Activated T-helper 17 cell treated with anti-CD3 and anti-CD28 coated beads, Interleukin-2, amount 50 U/mL, for 72 hours (primary cell): Measurements from ENCODE around the gene RETREG1. TPM values are rescaled to one million over a fixed set of nuclear protein-coding genes. Genes with fewer than 3 reads are reported as not detected.
A peak's percentile ranks its signal among the peaks of the same experiment; 100 is the strongest.
"Not testable (repeated sequence)": the region's sequence is repeated elsewhere in the genome, so short reads cannot be mapped to it uniquely, and the experiment has no call there.

ENCODE experiments used
- ATAC-seq: fragments of 150-1000 bp; cut with Tn5 transposase; replicated peaks from 2 replicates; pipeline ENCODE4 v1.10.0; 2021; ENCODE audit warnings: mild to moderate bottlenecking, moderate library complexity
- H3K27ac Mint-ChIP-seq: one replicate; pipeline ENCODE4 v1.8.0; 2022; ENCODE audit warnings: mixed read lengths
- H3K27me3 Mint-ChIP-seq: one replicate; pipeline ENCODE4 v1.8.0; 2022; ENCODE audit warnings: mixed read lengths
- H3K36me3 Mint-ChIP-seq: one replicate; pipeline ENCODE4 v1.8.0; 2022; ENCODE audit warnings: low read depth, mild to moderate bottlenecking, mixed read lengths
- H3K4me1 Mint-ChIP-seq: one replicate; pipeline ENCODE4 v1.8.0; 2022; ENCODE audit warnings: mixed read lengths
- H3K4me3 Mint-ChIP-seq: one replicate; pipeline ENCODE4 v1.8.0; 2022; ENCODE audit warnings: mild to moderate bottlenecking, mixed read lengths
- H3K9me3 Mint-ChIP-seq: one replicate; pipeline ENCODE4 v1.8.0; 2022; ENCODE audit warnings: mixed read lengths
- total RNA-seq, 2 donors: library from RNA; stranded (reverse); gene quantifications; one replicate each; pipeline ENCODE4 v1.2.3, GENCODE V29; 2022

The RETREG1 gene
- total RNA-seq = 10 to 100 TPM in 1 of 2 donors, 1 to 10 TPM in 1; 8.4 to 13.5 TPM

DNA sequence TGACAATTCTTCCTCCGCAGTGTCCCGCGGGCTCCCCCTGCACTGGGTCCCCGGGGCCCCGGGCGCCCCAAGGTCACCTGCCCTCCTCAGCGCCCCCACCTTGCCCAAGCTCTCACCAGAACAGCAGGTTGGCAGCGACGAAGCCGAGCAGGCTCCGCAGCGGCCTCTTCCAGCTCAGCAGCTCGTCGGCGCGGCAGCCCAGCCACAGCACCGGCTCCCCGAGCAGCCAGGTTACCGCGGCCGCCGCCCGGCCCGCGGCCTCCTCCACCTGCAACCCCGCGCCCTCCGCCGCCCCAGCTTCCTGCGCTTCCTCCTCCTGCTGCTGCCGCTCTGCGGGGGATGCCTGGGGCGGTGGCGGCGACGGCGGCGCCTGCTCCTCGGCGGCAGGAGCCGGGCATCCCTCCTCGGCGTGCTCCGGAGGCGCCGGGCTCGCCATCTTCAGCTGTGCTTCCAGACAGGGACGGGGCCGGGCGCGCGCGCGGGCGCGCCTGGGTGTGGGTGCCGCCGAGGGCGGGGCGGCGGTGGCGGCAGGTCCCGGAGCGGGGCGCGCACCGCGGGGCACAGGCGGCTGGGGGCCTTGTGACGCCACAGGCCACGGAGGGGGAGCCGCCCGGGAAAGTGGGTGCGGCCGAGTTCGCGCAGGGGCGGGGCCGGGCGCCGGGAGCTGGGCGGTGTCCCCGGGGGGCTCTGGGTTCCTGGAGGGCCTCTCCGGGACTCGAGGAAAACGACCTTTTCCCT, at the start of gene RETREG1:
RETREG1 (minus strand) TSS at position 462 of the 738 bp plus-strand sequence; CDS start at position 436, 26 bp downstream.
- Mint-ChIP-seq H3K4me1 (peaks cover 24% of the 10 kb centered on the region), H3K4me3 (no peak within 1 kb of the TSS), H3K36me3 (peaks cover 13% of the 10 kb centered on the region), H3K9me3 (no peaks in the 10 kb centered on the region), H3K27me3 (no peaks in the 10 kb centered on the region), H3K27ac (peak within 1 kb of the TSS; percentile 95)
- peak; percentile 87 for ATAC-seq

DNA sequence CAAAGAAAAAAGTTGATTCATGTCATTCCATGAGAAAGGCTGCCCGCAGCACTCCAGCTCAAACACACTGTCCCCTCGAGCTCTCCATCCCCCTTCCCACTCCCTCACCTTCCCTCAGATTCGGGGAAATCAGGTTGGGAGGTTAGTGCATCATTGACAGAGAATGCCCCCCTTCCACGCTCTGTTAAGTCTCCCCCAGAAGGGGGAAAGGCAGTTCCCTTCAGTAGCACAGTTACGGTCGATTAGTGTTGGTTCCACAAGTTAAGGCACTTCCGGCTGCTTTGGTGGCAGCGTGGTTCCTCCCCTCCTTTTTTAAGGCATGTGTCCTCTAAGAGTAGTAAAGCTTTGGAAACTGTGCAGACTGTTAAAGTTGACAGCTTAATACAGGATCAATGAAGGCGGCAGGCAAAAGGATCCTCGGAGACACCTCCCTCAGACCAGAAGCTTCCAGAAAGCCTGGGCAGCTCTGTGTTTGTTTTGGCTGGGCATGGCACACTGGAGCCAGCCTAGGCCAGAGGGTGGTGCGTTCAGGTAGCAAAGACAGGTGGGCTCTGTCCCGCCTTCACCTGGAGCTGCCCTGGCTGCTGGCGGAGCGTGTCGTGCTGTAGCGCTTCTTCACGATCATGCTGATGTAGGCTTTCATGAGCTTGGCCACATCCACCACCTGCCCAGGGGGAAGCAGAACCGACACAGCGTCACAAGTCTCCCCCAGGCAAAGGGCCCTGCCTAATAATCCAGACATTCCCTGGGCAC, 49.5 kb upstream of the RETREG1 start:
- no peak overlapping the region for H3K27ac Mint-ChIP-seq
- H3K9me3 Mint-ChIP-seq = no peaks in the 10 kb centered on the region
- H3K4me3 Mint-ChIP-seq = no peak overlapping the region
- no peak for ATAC-seq
- H3K4me1 Mint-ChIP-seq = no peaks in the 10 kb centered on the region
- no peaks in the 10 kb centered on the region for H3K36me3 Mint-ChIP-seq
- H3K27me3 Mint-ChIP-seq = peaks cover 8% of the 10 kb centered on the region

DNA sequence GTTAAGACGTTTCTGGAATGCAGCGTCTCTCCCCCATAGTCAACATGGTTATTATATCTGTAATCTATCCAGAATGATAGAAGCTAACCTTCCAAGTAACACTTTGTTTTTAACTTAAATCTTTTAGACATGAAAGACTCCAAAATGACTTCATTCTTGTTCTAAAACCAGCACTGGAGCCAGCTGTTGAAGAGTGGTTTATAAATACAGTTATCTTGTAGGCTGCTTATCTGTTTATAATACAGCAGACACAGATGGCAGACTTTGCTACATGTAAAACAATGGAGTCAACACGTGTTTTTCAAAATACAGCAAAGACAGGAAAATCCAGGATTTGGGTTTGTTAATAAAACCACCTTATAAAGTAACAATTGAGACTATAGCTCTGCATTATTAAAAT, 48.8 kb upstream of the RETREG1 start:
- Mint-ChIP-seq H3K4me1 (no peaks in the 10 kb centered on the region), H3K4me3 (no peak overlapping the region), H3K9me3 (no peaks in the 10 kb centered on the region), H3K27ac (no peak overlapping the region), H3K36me3 (no peaks in the 10 kb centered on the region), H3K27me3 (peaks cover 5% of the 10 kb centered on the region)
- ATAC-seq = no peak

- ATAC-seq = no peak
- no peaks in the 10 kb centered on the region for H3K36me3 Mint-ChIP-seq
- no peak overlapping the region for H3K27ac Mint-ChIP-seq
- H3K27me3 Mint-ChIP-seq = peaks cover 5% of the 10 kb centered on the region
- no peak overlapping the region for H3K4me3 Mint-ChIP-seq
- no peaks in the 10 kb centered on the region for H3K4me1 Mint-ChIP-seq
- H3K9me3 Mint-ChIP-seq = no peaks in the 10 kb centered on the region
These were observed 47.6 kb upstream of the RETREG1 start for GRCh38 chr5:16664368-16664767.

GRCh38 chr5:16663840-16664239, 47.0 kb upstream of the RETREG1 start:
- H3K27ac Mint-ChIP-seq = no peak overlapping the region
- no peaks in the 10 kb centered on the region for H3K4me1 Mint-ChIP-seq
- no peaks in the 10 kb centered on the region for H3K9me3 Mint-ChIP-seq
- no peaks in the 10 kb centered on the region for H3K36me3 Mint-ChIP-seq
- no peak overlapping the region for H3K4me3 Mint-ChIP-seq
- no peak for ATAC-seq
- H3K27me3 Mint-ChIP-seq = peaks cover 4% of the 10 kb centered on the region

DNA sequence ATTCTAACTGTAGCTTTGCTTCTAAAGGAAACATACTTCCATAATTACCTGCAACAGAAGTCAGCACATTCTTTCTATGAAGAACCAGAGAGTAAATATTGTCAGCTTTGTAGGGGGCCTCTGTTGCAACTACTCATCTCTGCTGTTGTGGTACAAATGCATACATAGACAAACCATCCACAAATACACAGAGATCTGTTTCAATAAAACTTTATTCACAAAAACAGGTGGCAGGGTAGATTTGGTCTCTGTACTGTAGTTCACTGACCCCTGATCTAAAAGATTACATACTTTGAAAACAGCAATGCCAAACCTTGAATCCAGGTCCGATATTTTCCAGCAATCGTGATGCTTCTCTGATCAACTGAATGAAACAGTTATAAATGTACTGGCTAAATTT, 44.9 kb upstream of the RETREG1 start:
- ATAC-seq = no peak
- no peaks in the 10 kb centered on the region for H3K4me1 Mint-ChIP-seq
- peaks cover 3% of the 10 kb centered on the region for H3K27me3 Mint-ChIP-seq
- H3K4me3 Mint-ChIP-seq = no peak overlapping the region
- H3K27ac Mint-ChIP-seq = no peak overlapping the region
- H3K9me3 Mint-ChIP-seq = no peaks in the 10 kb centered on the region
- no peaks in the 10 kb centered on the region for H3K36me3 Mint-ChIP-seq

GRCh38 chr5:16660982-16661381, 44.2 kb upstream of the RETREG1 start:
- no peak overlapping the region for H3K4me3 Mint-ChIP-seq
- no peaks in the 10 kb centered on the region for H3K9me3 Mint-ChIP-seq

DNA sequence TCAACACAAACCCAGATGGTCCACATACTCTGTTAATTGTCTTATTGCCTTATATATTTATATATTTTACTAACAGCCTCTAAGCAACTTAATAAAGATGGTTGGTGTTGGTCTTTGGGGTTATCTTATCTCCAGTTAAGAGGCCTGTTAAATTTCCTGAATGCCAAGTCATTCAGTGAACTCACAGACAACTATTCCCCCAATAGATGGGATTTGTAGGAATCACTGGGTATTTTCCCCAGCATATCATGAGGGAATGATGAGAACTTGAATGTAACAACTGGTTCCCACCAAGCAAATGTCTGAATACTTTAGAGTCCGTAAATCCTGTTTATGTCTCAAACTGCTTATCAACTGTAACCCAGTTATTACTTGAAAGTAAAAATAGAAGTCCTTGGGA, 42.7 kb upstream of the RETREG1 start:
- H3K4me1 Mint-ChIP-seq = no peaks in the 10 kb centered on the region
- H3K9me3 Mint-ChIP-seq = no peaks in the 10 kb centered on the region
- H3K27me3 Mint-ChIP-seq = peaks cover 3% of the 10 kb centered on the region

More at GRCh38 chr5:16660982-16661381, 44.2 kb upstream of the RETREG1 start:
- H3K27me3 Mint-ChIP-seq = peaks cover 3% of the 10 kb centered on the region
- ATAC-seq = no peak
- no peaks in the 10 kb centered on the region for H3K36me3 Mint-ChIP-seq
- H3K4me1 Mint-ChIP-seq = no peaks in the 10 kb centered on the region
- H3K27ac Mint-ChIP-seq = no peak overlapping the region

DNA sequence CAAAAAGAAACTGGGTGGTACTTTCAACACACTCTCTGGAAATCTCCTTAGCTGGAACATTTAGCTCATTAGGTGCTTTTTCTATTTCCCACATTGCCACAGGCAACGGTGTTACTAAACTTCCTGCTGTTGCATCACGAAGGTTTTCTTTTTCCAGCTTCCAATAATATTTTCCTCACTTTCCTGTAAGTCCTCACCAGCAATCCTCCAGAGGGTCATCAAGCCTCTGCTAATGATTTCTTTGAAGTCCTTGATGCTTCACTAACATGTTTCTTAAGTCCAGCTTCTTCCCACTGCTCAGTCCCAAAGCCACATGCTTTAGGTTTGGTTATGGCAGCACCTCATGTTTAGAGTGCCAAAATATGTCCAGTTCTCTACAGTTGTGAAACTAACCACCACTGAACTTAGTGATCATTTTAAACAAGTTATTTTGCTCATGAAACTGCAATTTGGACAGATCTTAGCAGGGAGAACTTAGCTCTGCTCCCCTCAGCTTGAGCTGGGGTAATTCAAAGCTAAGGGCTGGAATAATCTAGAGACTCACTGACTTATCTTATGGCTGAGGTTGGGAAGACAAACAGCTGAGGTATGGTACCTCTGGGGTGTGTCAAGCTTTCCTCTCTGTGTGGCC, 39.9 kb upstream of the RETREG1 start:
- no peaks in the 10 kb centered on the region for H3K4me1 Mint-ChIP-seq
- no peak for ATAC-seq
- H3K27me3 Mint-ChIP-seq = peaks cover 3% of the 10 kb centered on the region
- no peak overlapping the region for H3K4me3 Mint-ChIP-seq
- H3K36me3 Mint-ChIP-seq = no peaks in the 10 kb centered on the region
- no peaks in the 10 kb centered on the region for H3K9me3 Mint-ChIP-seq
- H3K27ac Mint-ChIP-seq = no peak overlapping the region

More for the DNA sequence above, 42.7 kb upstream of the RETREG1 start:
- ATAC-seq = no peak
- Mint-ChIP-seq H3K27ac (no peak overlapping the region), H3K36me3 (no peaks in the 10 kb centered on the region), H3K4me3 (no peak overlapping the region)

DNA sequence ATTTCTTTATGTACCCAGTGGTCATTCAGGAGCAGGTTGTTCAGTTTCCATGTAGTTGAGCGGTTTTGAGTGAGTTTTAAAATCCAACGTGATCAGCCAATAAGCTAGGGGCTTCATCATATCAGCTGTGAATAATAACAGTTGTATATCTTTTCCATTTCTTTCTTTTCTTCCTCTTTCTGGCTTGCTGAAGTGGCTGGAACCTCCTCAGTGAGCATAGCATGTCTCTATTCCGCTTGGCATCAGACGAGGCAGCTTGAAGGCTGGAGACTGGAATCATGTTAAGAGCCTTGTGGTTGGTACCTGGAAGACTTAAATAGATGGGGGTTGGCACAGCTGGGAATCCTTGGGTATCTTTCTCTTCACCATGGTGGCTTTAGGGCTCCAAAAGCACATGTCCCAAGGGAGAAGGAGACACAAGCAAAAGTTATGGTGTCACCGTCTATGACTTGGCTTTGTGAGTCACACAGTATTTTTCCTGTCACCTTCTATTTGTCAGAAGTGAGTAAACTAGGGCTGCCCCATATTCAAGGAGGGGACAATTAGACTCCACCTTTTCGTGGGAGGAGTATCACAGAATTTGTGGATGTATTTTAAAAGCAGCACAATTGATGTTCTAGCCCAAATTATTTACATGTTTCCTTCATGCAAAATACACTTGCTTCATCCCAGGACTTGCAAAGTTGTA, 38.0 kb upstream of the RETREG1 start:
- no peak overlapping the region for H3K4me3 Mint-ChIP-seq
- H3K36me3 Mint-ChIP-seq = no peaks in the 10 kb centered on the region
- H3K27me3 Mint-ChIP-seq = peaks cover 3% of the 10 kb centered on the region
- H3K27ac Mint-ChIP-seq = no peak overlapping the region
- H3K9me3 Mint-ChIP-seq = no peaks in the 10 kb centered on the region
- ATAC-seq = peak; percentile 80
- no peaks in the 10 kb centered on the region for H3K4me1 Mint-ChIP-seq

DNA sequence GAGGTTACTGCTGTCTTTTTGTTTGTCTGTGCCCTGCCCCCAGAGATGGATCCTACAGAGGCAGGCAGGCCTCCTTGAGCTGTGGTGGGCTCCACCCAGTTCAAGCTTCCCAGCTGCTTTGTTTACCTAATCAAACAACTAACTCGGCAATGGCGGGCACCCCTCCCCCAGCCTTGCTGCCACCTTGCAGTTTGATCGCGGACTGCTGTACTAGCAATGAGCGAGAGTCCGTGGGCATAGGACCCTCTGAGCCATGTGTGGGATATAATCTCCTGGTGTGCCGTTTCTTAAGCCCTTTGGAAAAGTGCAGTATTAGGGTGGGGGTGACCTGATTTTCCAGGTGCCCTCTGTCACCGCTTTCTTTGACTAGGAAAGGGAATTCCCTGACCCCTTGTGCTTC, 31.9 kb upstream of the RETREG1 start:
- H3K27ac Mint-ChIP-seq, H3K27me3 Mint-ChIP-seq, H3K4me3 Mint-ChIP-seq, H3K4me1 Mint-ChIP-seq, H3K9me3 Mint-ChIP-seq, ATAC-seq, H3K36me3 Mint-ChIP-seq: not testable (repeated sequence)

GRCh38 chr5:16644301-16644889, 27.6 kb upstream of the RETREG1 start:
- Mint-ChIP-seq H3K4me1 (no peaks in the 10 kb centered on the region), H3K4me3 (no peak overlapping the region), H3K27ac (no peak overlapping the region), H3K27me3 (no peaks in the 10 kb centered on the region), H3K9me3 (peaks cover 3% of the 10 kb centered on the region), H3K36me3 (no peaks in the 10 kb centered on the region)
- no peak for ATAC-seq

GRCh38 chr5:16642867-16643266, 26.1 kb upstream of the RETREG1 start:
- ATAC-seq = no peak
- H3K27me3 Mint-ChIP-seq = no peaks in the 10 kb centered on the region
- no peaks in the 10 kb centered on the region for H3K36me3 Mint-ChIP-seq

GRCh38 chr5:16639206-16639605, 22.4 kb upstream of the RETREG1 start:
- H3K27ac Mint-ChIP-seq = no peak overlapping the region
- no peaks in the 10 kb centered on the region for H3K36me3 Mint-ChIP-seq
- H3K9me3 Mint-ChIP-seq = no peaks in the 10 kb centered on the region
- H3K4me3 Mint-ChIP-seq = no peak overlapping the region
- no peaks in the 10 kb centered on the region for H3K27me3 Mint-ChIP-seq
- no peak for ATAC-seq
- no peaks in the 10 kb centered on the region for H3K4me1 Mint-ChIP-seq

More at GRCh38 chr5:16642867-16643266, 26.1 kb upstream of the RETREG1 start:
- Mint-ChIP-seq H3K4me3 (no peak overlapping the region), H3K9me3 (peaks cover 2% of the 10 kb centered on the region), H3K27ac (no peak overlapping the region), H3K4me1 (no peaks in the 10 kb centered on the region)
